DOHH2 (cell line): ENCODE data around the gene FLYWCH1.

Experiments
- CTCF ChIP-seq: fragments of 200-600 bp; sonication (generic); IDR thresholded peaks from one replicate; pipeline ENCODE4 v1.5.1; 2014; ENCODE audit warnings: antibody characterized with exemption, mild to moderate bottlenecking, low read depth, low read length; ENCODE audit not compliant: poor library complexity, severe bottlenecking
- EZH2phosphoT487 ChIP-seq: fragments of 200-600 bp; sonication (generic); IDR thresholded peaks from 2 replicates; pipeline ENCODE4 v1.6.1; 2017; ENCODE audit warnings: borderline replicate concordance, mild to moderate bottlenecking, antibody characterized with exemption, low read length, moderate library complexity, mixed read lengths

- peak; percentile 83 for TF ChIP-seq CTCF
- no peak for TF ChIP-seq EZH2phosphoT487
Observed at GRCh38 chr16:2904100-2904921, 7.4 kb upstream of the FLYWCH1 start.
